Neuronal stem cell (in vitro differentiated cells): Measurements from ENCODE around the gene L3MBTL4.
"Not testable (repeated sequence)": the region's sequence is repeated elsewhere in the genome, so short reads cannot be mapped to it uniquely, and the experiment has no call there.

Experiments
- DNase-seq: peaks from one replicate; pipeline ENCODE4 v3.0.0-alpha.2; 2013; ENCODE audit warnings: low spot score
- H2AFZ ChIP-seq: one replicate; pipeline ENCODE4 v1.6.1; 2013; ENCODE audit warnings: mild to moderate bottlenecking, low read length, inconsistent platforms
- H2AK5ac ChIP-seq: 2 replicates; pipeline ENCODE4 v1.6.1; 2013; ENCODE audit warnings: low read depth, mild to moderate bottlenecking, inconsistent platforms, low read length, moderate library complexity, mixed read lengths
- H2BK120ac ChIP-seq: 2 replicates; pipeline ENCODE4 v1.6.1; 2013; ENCODE audit warnings: low read depth, mild to moderate bottlenecking, inconsistent platforms, low read length, moderate library complexity, mixed read lengths
- H2BK12ac ChIP-seq: one replicate; pipeline ENCODE4 v1.6.1; 2013; ENCODE audit warnings: low read length, inconsistent platforms
- H2BK15ac ChIP-seq: 2 replicates; pipeline ENCODE4 v1.6.1; 2013; ENCODE audit warnings: mild to moderate bottlenecking, low read length, inconsistent platforms, mixed read lengths
- H2BK5ac ChIP-seq: one replicate; pipeline ENCODE4 v1.6.1; 2013; ENCODE audit warnings: inconsistent platforms, mild to moderate bottlenecking, low read length, moderate library complexity
- H3K14ac ChIP-seq: one replicate; pipeline ENCODE4 v1.6.1; 2013; ENCODE audit warnings: low read length, inconsistent platforms
- H3K18ac ChIP-seq: 2 replicates; pipeline ENCODE4 v1.6.1; 2013; ENCODE audit warnings: low read length, inconsistent platforms
- H3K23ac ChIP-seq: 2 replicates; pipeline ENCODE4 v1.6.1; 2013; ENCODE audit warnings: low read depth, mild to moderate bottlenecking, mixed read lengths, low read length, inconsistent platforms; ENCODE audit not compliant: poor library complexity
- H3K27ac ChIP-seq: replicated peaks from 3 replicates; pipeline ENCODE4 v1.5.1; 2013; ENCODE audit warnings: low read length, inconsistent platforms
- H3K27me3 ChIP-seq, 3 experiments: 2 replicates each; pipeline ENCODE4 v1.6.1; 2013; ENCODE audit warnings: low read length in 3 of 3, mild to moderate bottlenecking in 2 of 3, inconsistent platforms in 1 of 3, low read depth in 1 of 3, mixed read lengths in 1 of 3, moderate library complexity in 1 of 3; ENCODE audit not compliant: control insufficient read depth in 3 of 3, insufficient read depth in 3 of 3
- H3K36me3 ChIP-seq, 2 donors: replicated peaks in 1 of 2; 2 replicates each; pipeline ENCODE4 v1.6.1; 2013; ENCODE audit warnings: low read length in 2 of 2; ENCODE audit not compliant: control insufficient read depth in 2 of 2, insufficient read depth in 2 of 2
- H3K4ac ChIP-seq: 2 replicates; pipeline ENCODE4 v1.6.1; 2013; ENCODE audit warnings: inconsistent platforms, mild to moderate bottlenecking, low read length, moderate library complexity
- H3K4me1 ChIP-seq, 2 donors: 1 replicate in 1 of 2; 2 replicates in 1 of 2; pipeline ENCODE4 v1.6.1; 2013; ENCODE audit warnings: low read length in 2 of 2, low read depth in 1 of 2; ENCODE audit not compliant: control insufficient read depth in 2 of 2, insufficient read depth in 1 of 2
- H3K4me2 ChIP-seq: one replicate; pipeline ENCODE4 v1.6.1; 2013; ENCODE audit warnings: mild to moderate bottlenecking, low read length, inconsistent platforms; ENCODE audit not compliant: insufficient read depth, poor library complexity, severe bottlenecking
- H3K4me3 ChIP-seq, 2 donors: 2 replicates each; pipeline ENCODE4 v1.5.1; 2013; ENCODE audit warnings: low read length in 2 of 2, mild to moderate bottlenecking in 2 of 2, inconsistent platforms in 1 of 2, moderate library complexity in 1 of 2
- H3K79me1 ChIP-seq: one replicate; pipeline ENCODE4 v1.6.1; 2013; ENCODE audit warnings: low read depth, mild to moderate bottlenecking, inconsistent platforms, low read length, moderate library complexity
- H3K9ac ChIP-seq: one replicate; pipeline ENCODE4 v1.6.1; 2013; ENCODE audit warnings: mild to moderate bottlenecking, low read depth, low read length, inconsistent platforms; ENCODE audit not compliant: poor library complexity
- H3K9me3 ChIP-seq, 2 donors: replicated peaks in 1 of 2; 2 replicates each; pipeline versions ENCODE3 to v1.6.1; 2013; ENCODE audit warnings: low read length in 2 of 2, mild to moderate bottlenecking in 2 of 2, inconsistent platforms in 1 of 2, low read depth in 1 of 2, mixed read lengths in 1 of 2, moderate library complexity in 1 of 2; ENCODE audit not compliant: control insufficient read depth in 2 of 2, insufficient read depth in 1 of 2
- H4K8ac ChIP-seq: one replicate; pipeline ENCODE4 v1.6.1; 2013; ENCODE audit warnings: low read depth, mild to moderate bottlenecking, inconsistent platforms, low read length, moderate library complexity
- H4K91ac ChIP-seq: one replicate; pipeline ENCODE4 v1.6.1; 2013; ENCODE audit warnings: low read length, low read depth, mild to moderate bottlenecking, inconsistent platforms; ENCODE audit not compliant: poor library complexity
- WGBS, 2 donors: extraction: QIAGEN DNeasy Blood & Tissue Kit; methylation state at CpG; one replicate each; pipeline ENCODE4 v1.1.7; 2013; ENCODE audit warnings: missing lambda C conversion rate in 2 of 2, mixed read lengths in 1 of 2; ENCODE audit not compliant: insufficient read length in 2 of 2, insufficient replicate concordance in 1 of 2; ENCODE audit errors: extremely low coverage in 2 of 2; 5-methylcytosine and 5-hydroxymethylcytosine counted together

Gene L3MBTL4

GRCh38 chr18:6411382-6411781 is 3.3 kb downstream of the L3MBTL4 start:
- H4K91ac ChIP-seq, result no peak overlapping the region
- no peak overlapping the region for H2BK12ac ChIP-seq
- H3K9ac ChIP-seq, result no peak overlapping the region
- peaks cover 0 to 5% of the 10 kb centered on the region in 2 donors for H3K9me3 ChIP-seq
- H2AFZ ChIP-seq, result no peak overlapping the region
- WGBS, 2 donors, result no CpG with 5 or more reads among the region's 5 CpGs
- no peak overlapping the region for H3K4ac ChIP-seq
- no peak overlapping the region for H3K4me2 ChIP-seq
- no peaks in the 10 kb centered on the region for H3K36me3 ChIP-seq
- H2AK5ac ChIP-seq, result no peak overlapping the region
- H3K18ac ChIP-seq, result no peak overlapping the region
- no peak overlapping the region for H3K27ac ChIP-seq
- no peak overlapping the region for H2BK5ac ChIP-seq
- no peaks in the 10 kb centered on the region for H3K4me1 ChIP-seq
- no peaks in the 10 kb centered on the region for H3K79me1 ChIP-seq
- no peak overlapping the region for H2BK120ac ChIP-seq
- H4K8ac ChIP-seq, result no peak overlapping the region
- H3K23ac ChIP-seq, result no peak overlapping the region
- H3K27me3 ChIP-seq, result peaks cover 13 to 52% (median 33%) of the 10 kb centered on the region in 3 experiments
- H2BK15ac ChIP-seq, result no peak overlapping the region
- no peak overlapping the region for H3K14ac ChIP-seq
- DNase-seq, result no peak
- H3K4me3 ChIP-seq, result no peak overlapping the region

DNA sequence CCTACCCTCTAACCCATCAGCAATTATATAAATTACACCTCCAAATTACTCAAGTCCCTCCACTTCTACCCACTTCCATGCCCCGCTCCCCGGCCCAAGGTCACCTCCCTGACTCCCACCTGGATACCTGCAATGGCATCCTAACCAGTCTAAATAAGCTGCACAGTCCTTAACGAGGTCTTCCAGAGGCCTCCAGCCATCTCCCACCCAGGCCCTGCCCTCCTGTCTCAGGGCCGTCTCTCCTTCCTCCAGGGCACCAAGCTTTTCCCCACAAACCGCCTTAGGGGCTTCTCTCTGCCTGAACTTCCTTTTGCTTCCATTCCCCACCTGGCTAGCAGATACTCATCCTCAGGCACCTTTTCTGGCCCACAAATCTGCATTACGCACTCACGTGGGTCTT is 4.8 kb downstream of the L3MBTL4 start:
- Histone ChIP-seq H3K4me2 (no peak overlapping the region), H3K18ac (no peak overlapping the region), H3K9ac (no peak overlapping the region), H3K4me1 (no peaks in the 10 kb centered on the region), H3K36me3 (no peaks in the 10 kb centered on the region), H3K27ac (no peak overlapping the region), H3K27me3 (peaks cover 13 to 38% (median 29%) of the 10 kb centered on the region in 3 experiments), H2AFZ (no peak overlapping the region), H3K9me3 (peaks cover 0 to under 1% of the 10 kb centered on the region in 2 donors), H3K23ac (no peak overlapping the region), H3K79me1 (no peaks in the 10 kb centered on the region), H3K14ac (no peak overlapping the region), H3K4ac (no peak overlapping the region), H4K91ac (no peak overlapping the region), H2BK5ac (no peak overlapping the region), H3K4me3 (no peak overlapping the region), H2BK12ac (no peak overlapping the region), H2BK120ac (no peak overlapping the region), H2BK15ac (no peak overlapping the region), H2AK5ac (no peak overlapping the region), H4K8ac (no peak overlapping the region)
- no peak for DNase-seq
- no CpG with 5 or more reads among the region's 7 CpGs for WGBS, 2 donors

DNA sequence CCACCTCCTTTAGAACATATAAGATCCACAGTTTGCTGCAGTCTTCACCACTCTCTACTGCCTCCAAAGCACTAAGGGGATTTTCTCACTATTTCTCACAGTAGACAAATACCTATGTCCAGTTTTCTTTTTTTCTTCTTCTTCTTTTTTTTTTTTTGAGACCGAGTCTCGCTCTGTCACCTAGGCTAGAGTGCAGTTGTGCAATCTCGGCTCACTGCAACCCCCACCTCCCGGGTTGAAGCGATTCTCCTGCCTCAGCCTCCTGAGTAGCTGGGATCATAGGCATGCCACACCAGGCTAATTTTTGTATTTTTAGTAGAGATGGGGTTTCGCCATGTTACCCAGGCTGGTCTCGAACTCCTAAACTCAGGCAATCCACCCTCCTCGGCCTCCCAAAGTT is 6.2 kb downstream of the L3MBTL4 start:
- H3K4me2 ChIP-seq, H3K9ac ChIP-seq, H3K36me3 ChIP-seq, H3K79me1 ChIP-seq, H2AK5ac ChIP-seq, H3K4me1 ChIP-seq, H2AFZ ChIP-seq, H3K18ac ChIP-seq, H3K14ac ChIP-seq, H3K4ac ChIP-seq, H4K91ac ChIP-seq, H3K23ac ChIP-seq, H2BK15ac ChIP-seq, H4K8ac ChIP-seq, H2BK5ac ChIP-seq, H2BK120ac ChIP-seq, H2BK12ac ChIP-seq, DNase-seq, H3K9me3 ChIP-seq, H3K4me3 ChIP-seq, H3K27ac ChIP-seq: not testable (repeated sequence)
- no CpG with 5 or more reads among the region's 8 CpGs for WGBS, 2 donors
- H3K27me3 ChIP-seq, result peaks cover 1 to 25% (median 15%) of the 10 kb centered on the region in 3 experiments

DNA sequence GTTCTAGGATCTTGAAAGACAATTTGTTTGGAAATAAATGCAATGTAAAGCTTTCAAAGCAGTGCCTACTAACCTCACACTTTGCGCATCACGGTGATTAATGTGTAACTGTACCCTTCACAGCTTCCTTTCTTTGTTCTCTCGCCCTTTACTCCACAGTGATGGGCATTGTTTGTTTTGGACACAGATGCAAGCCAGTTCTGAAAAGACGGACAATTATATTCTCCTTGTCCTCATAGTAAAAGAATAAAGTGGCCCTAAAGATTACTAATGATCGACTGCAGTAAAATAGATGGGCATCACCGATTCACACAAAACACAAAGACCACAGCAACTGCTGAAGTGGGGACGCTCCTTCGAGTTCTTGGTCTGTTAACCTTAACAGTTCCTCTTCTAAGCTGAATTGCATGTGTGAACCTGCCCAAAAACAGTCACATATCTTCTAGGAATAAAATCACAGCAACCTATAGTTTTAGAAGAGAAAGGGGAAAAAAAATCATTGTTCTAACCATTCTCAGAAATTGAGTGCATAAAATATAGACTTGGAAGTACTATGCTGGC is 7.7 kb downstream of the L3MBTL4 start:
- no peak overlapping the region for H2BK120ac ChIP-seq
- no peaks in the 10 kb centered on the region for H3K36me3 ChIP-seq
- no peak overlapping the region for H3K27ac ChIP-seq
- no peak overlapping the region for H4K91ac ChIP-seq
- H2BK12ac ChIP-seq, result no peak overlapping the region
- no peak overlapping the region for H3K18ac ChIP-seq
- H2AK5ac ChIP-seq, result no peak overlapping the region
- no peak overlapping the region for H3K23ac ChIP-seq
- peaks cover 0 to 10% (median 3%) of the 10 kb centered on the region in 3 experiments for H3K27me3 ChIP-seq
- no peak overlapping the region for H2AFZ ChIP-seq
- no peak overlapping the region for H3K4me3 ChIP-seq
- no peaks in the 10 kb centered on the region for H3K4me1 ChIP-seq
- no peak overlapping the region for H4K8ac ChIP-seq
- no peak overlapping the region for H3K14ac ChIP-seq
- no peak overlapping the region for H2BK15ac ChIP-seq
- H2BK5ac ChIP-seq, result no peak overlapping the region
- no peak overlapping the region for H3K9ac ChIP-seq
- no CpG with 5 or more reads among the region's 8 CpGs for WGBS, 2 donors
- no peaks in the 10 kb centered on the region for H3K9me3 ChIP-seq
- no peaks in the 10 kb centered on the region for H3K79me1 ChIP-seq
- DNase-seq, result no peak
- no peak overlapping the region for H3K4ac ChIP-seq
- no peak overlapping the region for H3K4me2 ChIP-seq
